DMS53 (cell line): ENCODE results near the gene SYN1.

Experiments used
- DNase-seq: peaks from one replicate; lab custom pipeline; 2025; lab: John Stamatoyannopoulos, UW

The SYN1 gene

GRCh38 chrX:47523297-47523696 is 96.4 kb downstream of the SYN1 start:
- peak; percentile 85 for DNase-seq
